Bronchus fibroblast of lung (primary cell): ENCODE measurements around the gene EFCAB12. TPM values are rescaled to one million over a fixed set of nuclear protein-coding genes. Genes with fewer than 3 reads are reported as not detected.

Experiments used
- total RNA-seq: library from RNA; depleted of rRNA; stranded (reverse); fragments of >200 nt; gene quantifications from 2 replicates; pipeline ENCODE4 v1.2.3, GENCODE V29; 2015

The EFCAB12 gene
- 0.15 and 0.17 TPM in 2 replicates for total RNA-seq

DNA sequence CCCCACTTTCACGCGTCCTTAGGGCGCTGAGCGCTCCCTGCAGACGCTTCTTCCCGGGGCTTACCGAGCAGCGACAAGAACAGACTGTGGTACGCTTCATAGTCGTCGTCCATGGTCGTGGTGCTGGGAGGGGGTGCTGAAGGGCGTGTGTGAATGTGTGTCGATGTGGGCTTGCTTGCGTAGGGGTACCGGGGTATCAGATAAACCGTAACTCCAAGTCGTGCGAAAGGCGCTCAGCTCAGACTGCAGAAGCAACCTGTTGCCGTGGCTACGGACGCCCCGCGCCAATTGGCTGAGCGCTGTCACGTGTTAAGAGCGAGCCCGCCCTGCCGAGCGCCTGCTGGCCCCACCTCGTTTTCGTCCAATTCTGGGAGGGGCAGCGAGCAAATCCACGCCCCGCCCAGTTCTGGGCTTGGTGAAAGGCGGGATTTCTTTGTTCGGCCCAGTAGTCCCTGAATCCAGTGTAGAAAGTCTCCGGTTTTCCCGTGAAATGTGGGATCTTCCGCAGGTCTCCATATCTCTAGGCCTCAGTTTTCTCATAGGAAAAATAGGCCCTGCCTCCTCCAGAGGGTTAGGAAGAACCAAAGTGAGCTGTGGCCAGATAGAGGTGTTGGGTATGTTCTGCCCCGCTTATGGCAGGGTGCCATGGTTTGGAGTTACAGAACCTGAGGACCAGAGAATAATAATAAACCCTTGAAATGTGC, at the start of gene EFCAB12:
TSS of gene EFCAB12 (minus strand) at position 261 of the 704 bp plus-strand sequence. CDS start at position 113, 148 bp downstream.

DNA sequence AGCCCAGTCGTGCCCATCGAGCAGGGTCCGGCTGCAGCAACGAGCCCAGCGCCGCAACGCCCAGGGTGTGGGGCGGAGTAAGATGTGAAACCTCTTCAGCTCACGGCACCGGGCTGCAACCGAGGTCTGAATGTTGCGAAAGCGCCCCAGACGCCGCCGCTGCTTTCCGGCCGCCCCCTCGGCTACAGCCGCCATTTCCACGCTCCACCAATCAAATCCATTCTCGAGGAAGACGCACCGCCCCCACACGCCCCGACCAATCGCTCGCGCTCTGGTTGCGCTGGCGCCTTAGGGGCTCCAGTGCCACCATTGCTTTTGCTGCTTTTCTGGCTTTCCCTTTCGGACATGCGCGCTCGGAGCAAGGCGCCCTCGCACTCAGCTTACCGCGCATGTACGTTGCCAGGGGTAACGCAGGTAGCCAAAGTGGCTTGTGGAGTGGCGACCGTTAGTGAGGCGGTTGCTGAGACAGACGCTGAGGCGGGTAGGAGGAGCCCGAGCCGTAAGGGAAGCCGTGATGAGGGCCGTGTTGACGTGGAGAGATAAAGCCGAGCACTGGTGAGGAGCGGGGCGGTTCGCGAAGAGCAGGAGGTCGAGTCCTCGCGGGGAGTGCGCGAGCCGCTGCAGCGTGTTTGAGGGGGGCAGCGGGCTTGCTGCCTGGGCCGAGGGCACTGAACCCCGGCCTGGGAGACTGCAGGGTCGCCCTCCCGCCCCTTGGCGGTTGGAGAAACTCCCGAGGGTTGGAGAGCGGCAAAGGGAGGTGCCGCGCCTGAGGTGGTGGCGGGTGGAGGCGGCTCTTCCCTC, 11.6 kb upstream of the EFCAB12 start, which contains the start of the genes IFT122 and MBD4:
TSS of gene IFT122 (plus strand) at position 408 of the 801 bp plus-strand sequence. CDS start at position 515, 107 bp downstream.
TSS of gene MBD4 (minus strand) at position 132 of the 801 bp plus-strand sequence. CDS start at position 17, 115 bp downstream.

Other genes with a start within 250 kb of the EFCAB12 start
- gene CNBP, start 244.7 kb downstream of the EFCAB12 start, total RNA-seq: 243 TPM in 2 replicates
- 223 and 242 TPM in 2 replicates for gene COPG1, start 179.0 kb downstream of the EFCAB12 start, total RNA-seq
- gene HMCES, start 149.8 kb downstream of the EFCAB12 start, total RNA-seq: 24.5 and 29.1 TPM in 2 replicates
- 15.9 and 21.4 TPM in 2 replicates for gene MBD4, start 11.3 kb upstream of the EFCAB12 start, total RNA-seq
- gene IFT122, start 11.6 kb upstream of the EFCAB12 start, total RNA-seq: 22.7 and 24.7 TPM in 2 replicates
- gene RHO, start 100.0 kb upstream of the EFCAB12 start, total RNA-seq: not detected in 2 replicates
- not detected in 2 replicates for gene H1-8, start 114.5 kb upstream of the EFCAB12 start, total RNA-seq
- gene PLXND1, start 178.0 kb upstream of the EFCAB12 start, total RNA-seq: 41.5 and 56.7 TPM in 2 replicates